Measurements from ENCODE around the gene OPCML. TPM values are rescaled to one million over a fixed set of nuclear protein-coding genes. Genes with fewer than 3 reads are reported as not detected.

OPCML gene
- total and polyA plus RNA-seq, 2 experiments from 2014 or later = 1.2 to 4.4 TPM

- TF ChIP-seq, protein P1, sequence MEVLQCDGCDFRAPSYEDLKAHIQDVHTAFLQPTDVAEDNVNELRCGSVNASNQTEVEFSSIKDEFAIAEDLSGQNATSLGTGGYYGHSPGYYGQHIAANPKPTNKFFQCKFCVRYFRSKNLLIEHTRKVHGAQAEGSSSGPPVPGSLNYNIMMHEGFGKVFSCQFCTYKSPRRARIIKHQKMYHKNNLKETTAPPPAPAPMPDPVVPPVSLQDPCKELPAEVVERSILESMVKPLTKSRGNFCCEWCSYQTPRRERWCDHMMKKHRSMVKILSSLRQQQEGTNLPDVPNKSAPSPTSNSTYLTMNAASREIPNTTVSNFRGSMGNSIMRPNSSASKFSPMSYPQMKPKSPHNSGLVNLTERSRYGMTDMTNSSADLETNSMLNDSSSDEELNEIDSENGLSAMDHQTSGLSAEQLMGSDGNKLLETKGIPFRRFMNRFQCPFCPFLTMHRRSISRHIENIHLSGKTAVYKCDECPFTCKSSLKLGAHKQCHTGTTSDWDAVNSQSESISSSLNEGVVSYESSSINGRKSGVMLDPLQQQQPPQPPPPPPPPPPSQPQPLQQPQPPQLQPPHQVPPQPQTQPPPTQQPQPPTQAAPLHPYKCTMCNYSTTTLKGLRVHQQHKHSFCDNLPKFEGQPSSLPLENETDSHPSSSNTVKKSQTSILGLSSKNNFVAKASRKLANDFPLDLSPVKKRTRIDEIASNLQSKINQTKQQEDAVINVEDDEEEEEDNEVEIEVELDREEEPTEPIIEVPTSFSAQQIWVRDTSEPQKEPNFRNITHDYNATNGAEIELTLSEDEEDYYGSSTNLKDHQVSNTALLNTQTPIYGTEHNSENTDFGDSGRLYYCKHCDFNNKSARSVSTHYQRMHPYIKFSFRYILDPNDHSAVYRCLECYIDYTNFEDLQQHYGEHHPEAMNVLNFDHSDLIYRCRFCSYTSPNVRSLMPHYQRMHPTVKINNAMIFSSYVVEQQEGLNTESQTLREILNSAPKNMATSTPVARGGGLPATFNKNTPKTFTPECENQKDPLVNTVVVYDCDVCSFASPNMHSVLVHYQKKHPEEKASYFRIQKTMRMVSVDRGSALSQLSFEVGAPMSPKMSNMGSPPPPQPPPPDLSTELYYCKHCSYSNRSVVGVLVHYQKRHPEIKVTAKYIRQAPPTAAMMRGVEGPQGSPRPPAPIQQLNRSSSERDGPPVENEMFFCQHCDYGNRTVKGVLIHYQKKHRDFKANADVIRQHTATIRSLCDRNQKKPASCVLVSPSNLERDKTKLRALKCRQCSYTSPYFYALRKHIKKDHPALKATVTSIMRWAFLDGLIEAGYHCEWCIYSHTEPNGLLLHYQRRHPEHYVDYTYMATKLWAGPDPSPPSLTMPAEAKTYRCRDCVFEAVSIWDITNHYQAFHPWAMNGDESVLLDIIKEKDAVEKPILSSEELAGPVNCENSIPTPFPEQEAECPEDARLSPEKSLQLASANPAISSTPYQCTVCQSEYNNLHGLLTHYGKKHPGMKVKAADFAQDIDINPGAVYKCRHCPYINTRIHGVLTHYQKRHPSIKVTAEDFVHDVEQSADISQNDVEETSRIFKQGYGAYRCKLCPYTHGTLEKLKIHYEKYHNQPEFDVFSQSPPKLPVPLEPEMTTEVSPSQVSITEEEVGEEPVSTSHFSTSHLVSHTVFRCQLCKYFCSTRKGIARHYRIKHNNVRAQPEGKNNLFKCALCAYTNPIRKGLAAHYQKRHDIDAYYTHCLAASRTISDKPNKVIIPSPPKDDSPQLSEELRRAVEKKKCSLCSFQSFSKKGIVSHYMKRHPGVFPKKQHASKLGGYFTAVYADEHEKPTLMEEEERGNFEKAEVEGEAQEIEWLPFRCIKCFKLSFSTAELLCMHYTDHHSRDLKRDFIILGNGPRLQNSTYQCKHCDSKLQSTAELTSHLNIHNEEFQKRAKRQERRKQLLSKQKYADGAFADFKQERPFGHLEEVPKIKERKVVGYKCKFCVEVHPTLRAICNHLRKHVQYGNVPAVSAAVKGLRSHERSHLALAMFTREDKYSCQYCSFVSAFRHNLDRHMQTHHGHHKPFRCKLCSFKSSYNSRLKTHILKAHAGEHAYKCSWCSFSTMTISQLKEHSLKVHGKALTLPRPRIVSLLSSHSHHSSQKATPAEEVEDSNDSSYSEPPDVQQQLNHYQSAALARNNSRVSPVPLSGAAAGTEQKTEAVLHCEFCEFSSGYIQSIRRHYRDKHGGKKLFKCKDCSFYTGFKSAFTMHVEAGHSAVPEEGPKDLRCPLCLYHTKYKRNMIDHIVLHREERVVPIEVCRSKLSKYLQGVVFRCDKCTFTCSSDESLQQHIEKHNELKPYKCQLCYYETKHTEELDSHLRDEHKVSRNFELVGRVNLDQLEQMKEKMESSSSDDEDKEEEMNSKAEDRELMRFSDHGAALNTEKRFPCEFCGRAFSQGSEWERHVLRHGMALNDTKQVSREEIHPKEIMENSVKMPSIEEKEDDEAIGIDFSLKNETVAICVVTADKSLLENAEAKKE (CRISPR knock-in tag; IDR thresholded peaks at IDR 0.05) = no peak
- no peak for TF ChIP-seq JUNB (IDR thresholded peaks at IDR 0.05; ENCODE audit: unreplicated experiment)
- no peak for TF ChIP-seq POLR2AphosphoS5 (IDR thresholded peaks at IDR 0.05; ENCODE audit: low read depth)
Observed at GRCh38 chr11:132728026-132728425, 804.3 kb downstream of the OPCML start (continued).

DNA sequence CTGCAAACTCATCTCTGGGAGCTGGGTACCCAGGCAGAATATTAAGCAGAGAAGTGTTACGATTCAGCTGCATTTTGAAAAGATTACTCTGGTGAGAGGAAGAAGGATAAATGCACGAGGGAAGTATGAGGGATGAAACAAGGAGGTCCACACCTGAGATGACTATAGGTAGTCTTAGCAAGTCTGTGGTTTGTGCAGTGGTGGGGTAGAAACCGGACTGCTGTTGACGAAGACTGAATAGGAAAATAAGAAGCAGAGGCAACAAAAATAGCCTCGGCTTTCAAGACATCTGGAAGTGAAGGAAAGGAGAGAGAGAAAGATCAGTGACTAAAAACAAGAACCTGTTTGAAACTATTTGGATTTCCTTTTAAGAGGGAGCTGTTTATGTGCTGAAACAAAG is 810.8 kb downstream of the OPCML start:
- no peak overlapping the region for H3K27ac Mint-ChIP-seq
- Histone ChIP-seq H4K20me1 (replicated peaks; ENCODE audit: insufficient read depth) (no peaks in the 10 kb centered on the region), H3K36me3 (ENCODE audit: insufficient read depth) (no peaks in the 10 kb centered on the region), H3F3A (replicated peaks; ENCODE audit: low read depth) (no peaks in the 10 kb centered on the region), H3K4me2 (no peak overlapping the region), H3K27ac (ENCODE audit: low read depth) (no peak overlapping the region), H3K4me1 (ENCODE audit: insufficient read depth) (no peaks in the 10 kb centered on the region), H3K27me3 (ENCODE audit: insufficient read depth) (no peaks in the 10 kb centered on the region), H3K9me2 (ENCODE audit: insufficient read depth) (peaks cover 3% of the 10 kb centered on the region; the same call in 1 of the 2 replicates), H2AFZ (no peak overlapping the region), H3K79me2 (replicated peaks; ENCODE audit: insufficient read depth) (no peaks in the 10 kb centered on the region), H3K4me3 (no peak overlapping the region)
- H3K9me3 Mint-ChIP-seq = peaks cover 27% of the 10 kb centered on the region
- peaks cover 13% of the 10 kb centered on the region for H3K4me1 Mint-ChIP-seq
- DNase-seq (ENCODE audit: low spot score) (no peak), ATAC-seq (no peak)
- peaks cover 12% of the 10 kb centered on the region for H3K36me3 Mint-ChIP-seq (ENCODE audit: low read depth)
- H3K27me3 Mint-ChIP-seq (ENCODE audit: insufficient read depth, low read depth, poor library complexity) = peaks cover 12% of the 10 kb centered on the region
- no peak overlapping the region for H3K4me3 Mint-ChIP-seq
- TF ChIP-seq, protein P2, sequence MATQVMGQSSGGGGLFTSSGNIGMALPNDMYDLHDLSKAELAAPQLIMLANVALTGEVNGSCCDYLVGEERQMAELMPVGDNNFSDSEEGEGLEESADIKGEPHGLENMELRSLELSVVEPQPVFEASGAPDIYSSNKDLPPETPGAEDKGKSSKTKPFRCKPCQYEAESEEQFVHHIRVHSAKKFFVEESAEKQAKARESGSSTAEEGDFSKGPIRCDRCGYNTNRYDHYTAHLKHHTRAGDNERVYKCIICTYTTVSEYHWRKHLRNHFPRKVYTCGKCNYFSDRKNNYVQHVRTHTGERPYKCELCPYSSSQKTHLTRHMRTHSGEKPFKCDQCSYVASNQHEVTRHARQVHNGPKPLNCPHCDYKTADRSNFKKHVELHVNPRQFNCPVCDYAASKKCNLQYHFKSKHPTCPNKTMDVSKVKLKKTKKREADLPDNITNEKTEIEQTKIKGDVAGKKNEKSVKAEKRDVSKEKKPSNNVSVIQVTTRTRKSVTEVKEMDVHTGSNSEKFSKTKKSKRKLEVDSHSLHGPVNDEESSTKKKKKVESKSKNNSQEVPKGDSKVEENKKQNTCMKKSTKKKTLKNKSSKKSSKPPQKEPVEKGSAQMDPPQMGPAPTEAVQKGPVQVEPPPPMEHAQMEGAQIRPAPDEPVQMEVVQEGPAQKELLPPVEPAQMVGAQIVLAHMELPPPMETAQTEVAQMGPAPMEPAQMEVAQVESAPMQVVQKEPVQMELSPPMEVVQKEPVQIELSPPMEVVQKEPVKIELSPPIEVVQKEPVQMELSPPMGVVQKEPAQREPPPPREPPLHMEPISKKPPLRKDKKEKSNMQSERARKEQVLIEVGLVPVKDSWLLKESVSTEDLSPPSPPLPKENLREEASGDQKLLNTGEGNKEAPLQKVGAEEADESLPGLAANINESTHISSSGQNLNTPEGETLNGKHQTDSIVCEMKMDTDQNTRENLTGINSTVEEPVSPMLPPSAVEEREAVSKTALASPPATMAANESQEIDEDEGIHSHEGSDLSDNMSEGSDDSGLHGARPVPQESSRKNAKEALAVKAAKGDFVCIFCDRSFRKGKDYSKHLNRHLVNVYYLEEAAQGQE (IDR thresholded peaks at IDR 0.05; ENCODE audit: unreplicated experiment) = no peak
- TF ChIP-seq NANOG (IDR thresholded peaks at IDR 0.05; ENCODE audit: borderline replicate concordance) (no peak), ZNF114 (CRISPR knock-in tag; IDR thresholded peaks at IDR 0.05) (no peak), JUNB (IDR thresholded peaks at IDR 0.05; ENCODE audit: unreplicated experiment) (no peak), EZH2 (IDR thresholded peaks at IDR 0.05; ENCODE audit: low read depth, unreplicated experiment) (no peak), ZNF331 (CRISPR knock-in tag; IDR thresholded peaks at IDR 0.05; ENCODE audit: low read depth) (no peak), CREB1 (CRISPR knock-in tag; IDR thresholded peaks at IDR 0.05; ENCODE audit: low read depth) (no peak)
- TF ChIP-seq, protein P3, sequence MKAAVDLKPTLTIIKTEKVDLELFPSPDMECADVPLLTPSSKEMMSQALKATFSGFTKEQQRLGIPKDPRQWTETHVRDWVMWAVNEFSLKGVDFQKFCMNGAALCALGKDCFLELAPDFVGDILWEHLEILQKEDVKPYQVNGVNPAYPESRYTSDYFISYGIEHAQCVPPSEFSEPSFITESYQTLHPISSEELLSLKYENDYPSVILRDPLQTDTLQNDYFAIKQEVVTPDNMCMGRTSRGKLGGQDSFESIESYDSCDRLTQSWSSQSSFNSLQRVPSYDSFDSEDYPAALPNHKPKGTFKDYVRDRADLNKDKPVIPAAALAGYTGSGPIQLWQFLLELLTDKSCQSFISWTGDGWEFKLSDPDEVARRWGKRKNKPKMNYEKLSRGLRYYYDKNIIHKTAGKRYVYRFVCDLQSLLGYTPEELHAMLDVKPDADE (IDR thresholded peaks at IDR 0.05) = no peak

Measured in GM23338 (cell line).